B cell (primary cell): ENCODE data around the gene CPLANE2. TPM values are rescaled to one million over a fixed set of nuclear protein-coding genes. Genes with fewer than 3 reads are reported as not detected.
A peak's percentile ranks its signal among the peaks of the same experiment; 100 is the strongest.

Experiments
- ATAC-seq: fragments of 200-7000 bp; cut with Tn5 transposase; one replicate; pipeline ENCODE4 v1.10.0; 2021; ENCODE audit warnings: low read depth, mild to moderate bottlenecking, moderate number of reproducible peaks, moderate library complexity
- CTCF ChIA-PET: fragments of 350-600 bp; sonication (Branson Sonifier 250); formaldehyde crosslinking; loops from one replicate; lab custom pipeline; 2021; ENCODE audit warnings: antibody characterized with exemption, inconsistent platforms; lab: Charles Lee
- POLR2A ChIA-PET: fragments of 350-600 bp; sonication (Branson Sonifier 250); formaldehyde crosslinking; loops from one replicate; lab custom pipeline; 2021; ENCODE audit warnings: antibody characterized with exemption; lab: Charles Lee
- DNase-seq: peaks from one replicate; pipeline ENCODE4 v3.0.0; 2013
- H2AFZ ChIP-seq: 2 replicates; pipeline ENCODE4 v1.6.1; 2012; ENCODE audit warnings: mild to moderate bottlenecking, low read depth, low read length; ENCODE audit not compliant: insufficient read depth, poor library complexity, severe bottlenecking
- H3K27ac ChIP-seq, 2 donors: 1 replicate in 1 of 2; 2 replicates in 1 of 2; pipeline ENCODE4 v1.5.1; 2012 to 2013; ENCODE audit warnings: low read length in 2 of 2, mild to moderate bottlenecking in 2 of 2, moderate library complexity in 1 of 2
- H3K27me3 ChIP-seq, 4 experiments: fragments of 200-600 bp in 1 of 4; sonication (generic) in 1 of 4; replicated peaks in 1 of 4; 1 replicate in 2 of 4; 2 replicates in 2 of 4; pipeline versions ENCODE4 v1.6.1 to v1.7.0; 2013 to 2016; ENCODE audit warnings: low read length in 3 of 4, mild to moderate bottlenecking in 2 of 4, mixed read lengths in 1 of 4, moderate library complexity in 1 of 4; ENCODE audit not compliant: insufficient read depth in 4 of 4, control insufficient read depth in 3 of 4; ENCODE audit errors: control extremely low read depth in 1 of 4
- H3K36me3 ChIP-seq, 2 experiments: replicated peaks in 1 of 2; 1 replicate in 1 of 2; 2 replicates in 1 of 2; pipeline versions ENCODE4 v1.6.1 to v1.7.1; 2013; ENCODE audit warnings: low read length in 1 of 2; ENCODE audit not compliant: insufficient read depth in 2 of 2, control insufficient read depth in 1 of 2; ENCODE audit errors: control extremely low read depth in 1 of 2, extremely low read depth in 1 of 2
- H3K4me1 ChIP-seq, 2 donors: fragments of 200-600 bp in 1 of 2; sonication (generic) in 1 of 2; 1 replicate in 1 of 2; 2 replicates in 1 of 2; pipeline versions ENCODE4 v1.5.1 to v1.6.1; 2013 to 2017; ENCODE audit warnings: low read length in 2 of 2; ENCODE audit not compliant: control insufficient read depth in 2 of 2, insufficient read depth in 2 of 2
- H3K4me2 ChIP-seq: replicated peaks from 2 replicates; pipeline ENCODE3; 2012; ENCODE audit warnings: mild to moderate bottlenecking, low read depth, low read length; ENCODE audit not compliant: poor library complexity, severe bottlenecking
- H3K4me3 ChIP-seq, 5 experiments: fragments of 200-600 bp in 1 of 5; sonication (generic) in 1 of 5; 1 replicate in 3 of 5; 2 replicates in 2 of 5; pipeline versions ENCODE4 v1.5.1 to v1.7.0; 2011 to 2016; ENCODE audit warnings: low read length in 4 of 5, mild to moderate bottlenecking in 4 of 5, low read depth in 2 of 5, control low read depth in 1 of 5, moderate library complexity in 1 of 5; ENCODE audit not compliant: insufficient read depth in 1 of 5; ENCODE audit errors: control extremely low read depth in 1 of 5, extremely low read depth in 1 of 5
- H3K79me2 ChIP-seq: fragments of 200-600 bp; sonication (generic); one replicate; pipeline ENCODE4 v1.6.0; 2016; ENCODE audit warnings: low read length; ENCODE audit not compliant: control insufficient read depth, insufficient read depth
- H3K9ac ChIP-seq: fragments of 200-600 bp; sonication (generic); 2 replicates; pipeline ENCODE4 v1.6.1; 2017; ENCODE audit warnings: mild to moderate bottlenecking, low read length, moderate library complexity
- H3K9me3 ChIP-seq, 3 donors: one replicate each; pipeline versions ENCODE4 v1.6.1 to v1.7.1; 2013; ENCODE audit warnings: low read length in 2 of 3; ENCODE audit not compliant: control insufficient read depth in 2 of 3, insufficient read depth in 1 of 3; ENCODE audit errors: control extremely low read depth in 1 of 3
- H4K20me1 ChIP-seq: 2 replicates; pipeline ENCODE4 v1.6.0; 2012; ENCODE audit warnings: mild to moderate bottlenecking, low read length; ENCODE audit not compliant: insufficient read depth, control insufficient read depth, poor library complexity, severe bottlenecking
- H3K27ac Mint-ChIP-seq: one replicate; pipeline ENCODE4 v1.8.0; 2021; ENCODE audit warnings: mixed read lengths
- H3K27me3 Mint-ChIP-seq: one replicate; pipeline ENCODE4 v1.8.0; 2021; ENCODE audit warnings: mixed read lengths
- H3K4me1 Mint-ChIP-seq: one replicate; pipeline ENCODE4 v1.8.0; 2021; ENCODE audit warnings: mixed read lengths
- H3K4me3 Mint-ChIP-seq: one replicate; pipeline ENCODE4 v1.8.0; 2021; ENCODE audit warnings: mixed read lengths
- H3K9me3 Mint-ChIP-seq: one replicate; pipeline ENCODE4 v1.8.0; 2022; ENCODE audit warnings: mixed read lengths; ENCODE audit not compliant: insufficient read depth
- CTCF ChIP-seq: fragments of 200-600 bp; IDR thresholded peaks from one replicate; pipeline ENCODE4 v1.8.0; 2022; ENCODE audit warnings: antibody characterized with exemption, mild to moderate bottlenecking
- EZH2 ChIP-seq: IDR thresholded peaks from 2 replicates; pipeline ENCODE4 v1.6.1; 2012; ENCODE audit warnings: borderline replicate concordance, low read depth, mild to moderate bottlenecking, moderate library complexity, low read length; ENCODE audit not compliant: insufficient read depth, poor library complexity, severe bottlenecking
- WGBS: methylation state at CpG from one replicate; pipeline ENCODE4 v1.1.5; 2013; ENCODE audit warnings: missing lambda C conversion rate; ENCODE audit not compliant: insufficient coverage; 5-methylcytosine and 5-hydroxymethylcytosine counted together
- intact Hi-C: fragments of 100-400 bp; cut with micrococcal nuclease; formaldehyde crosslinking; loops from one replicate; pipeline ENCODE4 v1.10.0; 2022
- polyA plus RNA-seq: library from polyadenylated mRNA; depleted of rRNA; stranded (reverse); fragments of >200 nt; gene quantifications from 2 replicates; pipeline ENCODE4 v1.2.3, GENCODE V29; 2012
- total RNA-seq, 2 donors: library from RNA; stranded (reverse); fragments of 120-200 nt in 1 of 2; gene quantifications; 1 replicate in 1 of 2; 2 replicates in 1 of 2; pipeline versions ENCODE4 v1.2.3 to v1.2.4, GENCODE V29; 2013 to 2022

CPLANE2 gene
- total and polyA plus RNA-seq, 2 donors (not counting 1 experiment from before 2014, with no cell fraction given): 5.7 to 11.1 TPM

GRCh38 chr1:16206547-16207317 is 30.3 kb downstream of the CPLANE2 start:
- Mint-ChIP-seq H3K27me3 (peaks cover under 1% of the 10 kb centered on the region), H3K4me3 (peak overlapping the region; percentile 97)
- intact Hi-C loops: loop anchor here (1.0 to 2.0 kb wide), 6 partner anchors 11 to 682 kb away; partner anchors contain the start of genes CASP9 and SZRD1

More at GRCh38 chr1:16206547-16207317, 30.3 kb downstream of the CPLANE2 start:
- peak overlapping the region; percentile 61 to 79 for H3K27ac ChIP-seq
- H3K9me3 ChIP-seq: no peaks in the 10 kb centered on the region
- DNase-seq: peak; percentile 93
- H3K4me2 ChIP-seq: peak overlapping the region; percentile 92
- no peak for TF ChIP-seq EZH2
- no peak for TF ChIP-seq CTCF
- H3K4me1 ChIP-seq: peaks cover 12 to 17% of the 10 kb centered on the region in 2 donors
- Mint-ChIP-seq H3K4me1 (peaks cover 10% of the 10 kb centered on the region), H3K9me3 (no peaks in the 10 kb centered on the region), H3K27ac (peak overlapping the region; percentile 93)
- peak; percentile 87 for ATAC-seq
- CTCF ChIA-PET: interaction anchor here (1.0 to 3.3 kb wide), 4 partner anchors 9 to 157 kb away, joined by 3 to 9 read pairs (median 6); partner anchors contain the start of gene CPLANE2
- H3K79me2 ChIP-seq: peaks cover 8% of the 10 kb centered on the region
- H3K4me3 ChIP-seq: peak overlapping the region; percentile 11 to 96 (median 72)
- H3K36me3 ChIP-seq: peaks cover 0 to 12% of the 10 kb centered on the region in 2 experiments
- peak overlapping the region; percentile 82 for H3K9ac ChIP-seq
- H4K20me1 ChIP-seq: peaks cover 15% of the 10 kb centered on the region
- WGBS: under 1% methylated on average over 83 of the region's 87 CpGs
- no peaks in the 10 kb centered on the region for H3K27me3 ChIP-seq
- H2AFZ ChIP-seq: peak overlapping the region; percentile 95
- POLR2A ChIA-PET: interaction anchor here (0.8 to 1.7 kb wide), 4 partner anchors 9 to 231 kb away, joined by 3 to 11 read pairs (median 4); partner anchors contain the start of genes SZRD1 and ZBTB17
